Measurements from ENCODE around the gene PI4KA.

DNA sequence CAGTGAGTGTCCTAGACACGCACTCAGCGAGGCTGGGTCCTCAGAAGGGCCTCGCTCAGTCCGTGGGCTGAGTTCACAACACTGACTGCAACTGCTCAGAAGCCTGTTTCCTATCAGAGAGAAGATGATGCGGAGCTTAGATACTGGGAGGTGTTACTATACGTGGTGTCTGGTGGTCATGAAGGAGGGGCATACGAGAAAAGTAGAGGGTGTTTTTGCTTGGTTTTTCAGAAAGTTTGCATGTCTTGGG is 94.2 kb downstream of the PI4KA start:
- TF ChIP-seq POLR2A (IDR thresholded peaks at IDR 0.05), result no peak
- TF ChIP-seq, protein P1, sequence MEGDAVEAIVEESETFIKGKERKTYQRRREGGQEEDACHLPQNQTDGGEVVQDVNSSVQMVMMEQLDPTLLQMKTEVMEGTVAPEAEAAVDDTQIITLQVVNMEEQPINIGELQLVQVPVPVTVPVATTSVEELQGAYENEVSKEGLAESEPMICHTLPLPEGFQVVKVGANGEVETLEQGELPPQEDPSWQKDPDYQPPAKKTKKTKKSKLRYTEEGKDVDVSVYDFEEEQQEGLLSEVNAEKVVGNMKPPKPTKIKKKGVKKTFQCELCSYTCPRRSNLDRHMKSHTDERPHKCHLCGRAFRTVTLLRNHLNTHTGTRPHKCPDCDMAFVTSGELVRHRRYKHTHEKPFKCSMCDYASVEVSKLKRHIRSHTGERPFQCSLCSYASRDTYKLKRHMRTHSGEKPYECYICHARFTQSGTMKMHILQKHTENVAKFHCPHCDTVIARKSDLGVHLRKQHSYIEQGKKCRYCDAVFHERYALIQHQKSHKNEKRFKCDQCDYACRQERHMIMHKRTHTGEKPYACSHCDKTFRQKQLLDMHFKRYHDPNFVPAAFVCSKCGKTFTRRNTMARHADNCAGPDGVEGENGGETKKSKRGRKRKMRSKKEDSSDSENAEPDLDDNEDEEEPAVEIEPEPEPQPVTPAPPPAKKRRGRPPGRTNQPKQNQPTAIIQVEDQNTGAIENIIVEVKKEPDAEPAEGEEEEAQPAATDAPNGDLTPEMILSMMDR (IDR thresholded peaks at IDR 0.05 in 8 of 11, conservative IDR thresholded peaks at IDR 0.05 in 3 of 11), result no peak

All from spleen (tissue), 7 donors.